Effector memory CD4-positive, alpha-beta T cell (primary cell): ENCODE measurements around the gene MAB21L4.
A peak's percentile ranks its signal among the peaks of the same experiment; 100 is the strongest.

ENCODE experiments used
- DNase-seq, 3 donors: peaks; one replicate each; pipeline ENCODE4 v3.0.0-alpha.2; 2020
- H3K27ac ChIP-seq: 2 replicates; pipeline ENCODE4 v1.7.0; 2013; ENCODE audit warnings: mild to moderate bottlenecking, low read length, moderate library complexity; ENCODE audit not compliant: insufficient read depth, poor library complexity, severe bottlenecking
- H3K27me3 ChIP-seq: replicated peaks from 2 replicates; pipeline ENCODE4 v1.7.0; 2013; ENCODE audit warnings: mild to moderate bottlenecking, low read length; ENCODE audit not compliant: insufficient read depth, control insufficient read depth, poor library complexity, severe bottlenecking
- H3K36me3 ChIP-seq: 2 replicates; pipeline ENCODE4 v1.7.0; 2013; ENCODE audit warnings: mild to moderate bottlenecking, low read length, moderate library complexity; ENCODE audit not compliant: control insufficient read depth, insufficient read depth
- H3K4me1 ChIP-seq: 2 replicates; pipeline ENCODE4 v1.7.0; 2013; ENCODE audit warnings: low read length, mild to moderate bottlenecking; ENCODE audit not compliant: control insufficient read depth, insufficient read depth, poor library complexity, severe bottlenecking
- H3K4me3 ChIP-seq: 2 replicates; pipeline ENCODE4 v1.7.0; 2013; ENCODE audit warnings: low read length, low read depth, mild to moderate bottlenecking; ENCODE audit not compliant: insufficient read depth, poor library complexity, severe bottlenecking
- H3K9me3 ChIP-seq: 2 replicates; pipeline ENCODE4 v1.7.0; 2013; ENCODE audit warnings: mild to moderate bottlenecking, low read length, moderate library complexity; ENCODE audit not compliant: control insufficient read depth

Gene MAB21L4

DNA sequence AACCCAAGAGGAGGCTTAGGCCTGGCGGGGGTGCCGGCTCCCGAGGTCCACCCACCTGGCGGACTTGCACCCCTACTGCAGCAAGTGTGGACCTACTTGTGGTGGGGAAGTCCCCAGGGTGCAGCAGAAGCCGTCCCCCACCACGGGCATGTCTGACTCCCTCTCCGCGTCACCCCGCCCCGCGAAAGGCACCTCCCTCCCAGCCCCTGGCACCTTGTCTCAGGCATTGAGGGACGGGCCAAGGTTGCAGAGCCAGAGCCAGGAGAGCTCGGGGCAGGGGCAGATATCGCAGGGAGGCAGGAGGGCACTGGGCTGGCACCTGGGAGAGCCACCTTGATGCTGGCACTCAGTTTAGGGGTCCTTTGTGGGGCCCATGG, 29.2 kb upstream of the MAB21L4 start:
- Histone ChIP-seq H3K4me1 (no peaks in the 10 kb centered on the region), H3K27ac (no peak overlapping the region), H3K9me3 (no peaks in the 10 kb centered on the region), H3K36me3 (no peaks in the 10 kb centered on the region), H3K4me3 (no peak overlapping the region), H3K27me3 (no peaks in the 10 kb centered on the region)
- peak in 1 of 3 donors; percentile 12 for DNase-seq

DNA sequence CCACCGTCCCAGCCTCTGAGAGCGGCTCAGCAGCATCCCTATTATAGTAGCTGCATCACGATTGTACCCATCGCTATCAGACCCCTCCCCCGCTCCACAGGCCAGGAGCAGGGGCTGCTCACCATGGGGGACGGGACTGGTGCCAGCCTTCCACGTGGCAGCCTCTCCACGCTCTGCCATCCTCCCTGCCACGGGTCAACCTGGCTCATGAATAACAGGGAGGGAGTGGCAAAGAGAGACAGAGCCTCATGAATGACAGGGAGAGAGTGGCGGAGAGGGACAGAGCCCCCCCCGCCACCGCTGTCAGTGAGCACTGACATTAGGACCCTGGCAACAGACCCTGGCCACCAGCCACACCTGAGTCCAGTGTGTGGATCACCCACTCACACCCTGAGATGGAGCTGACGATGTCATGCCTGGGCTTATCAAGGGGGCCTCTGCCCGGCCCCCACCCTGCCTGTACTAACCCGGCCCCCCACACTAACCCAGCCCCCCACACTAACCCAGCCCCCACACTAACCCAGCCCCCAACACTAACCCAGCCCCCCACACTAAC, 27.1 kb upstream of the MAB21L4 start:
- no peaks in the 10 kb centered on the region for H3K36me3 ChIP-seq
- no peaks in the 10 kb centered on the region for H3K4me1 ChIP-seq
- no peak overlapping the region for H3K4me3 ChIP-seq
- no peaks in the 10 kb centered on the region for H3K9me3 ChIP-seq
- DNase-seq, result no peak
- no peaks in the 10 kb centered on the region for H3K27me3 ChIP-seq
- H3K27ac ChIP-seq, result no peak overlapping the region

DNA sequence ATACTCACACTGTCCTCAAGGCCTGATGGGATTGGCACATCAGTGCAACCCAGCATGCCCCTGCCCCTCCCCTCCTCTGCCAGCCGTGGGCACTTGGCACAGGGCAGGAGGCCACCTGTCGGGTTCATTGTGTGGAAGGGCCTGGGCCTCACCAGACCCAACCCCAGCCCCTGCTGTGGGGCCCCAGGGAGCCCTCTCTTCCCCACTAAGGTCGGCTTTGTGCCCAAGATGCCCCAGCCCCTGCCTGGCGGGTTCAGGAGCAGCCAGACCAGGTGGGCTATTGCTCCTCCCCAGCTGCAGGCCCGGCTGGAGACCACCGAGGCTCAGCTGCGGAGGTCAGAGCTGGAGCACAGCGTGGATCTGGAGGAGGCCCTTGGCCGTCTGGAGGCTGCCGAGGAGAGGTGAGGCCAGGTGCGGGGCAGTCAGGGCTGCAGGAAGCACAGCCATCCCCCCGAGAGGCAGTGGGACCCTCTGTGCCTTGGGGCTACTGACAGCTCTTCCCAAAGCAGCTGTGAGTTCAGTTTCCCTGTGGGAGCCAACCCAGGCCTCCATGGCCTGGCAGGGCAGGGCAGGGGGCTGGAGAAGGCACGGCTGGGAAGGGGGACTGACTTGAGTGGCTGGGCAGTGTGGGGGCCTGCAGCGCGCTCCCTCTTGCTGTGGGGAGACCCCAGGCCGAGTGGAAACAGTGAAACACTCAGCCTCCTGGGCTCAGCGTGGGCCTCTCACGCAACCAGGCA, 26.5 kb upstream of the MAB21L4 start:
- Histone ChIP-seq H3K27me3 (no peaks in the 10 kb centered on the region), H3K27ac (no peak overlapping the region), H3K4me1 (no peaks in the 10 kb centered on the region), H3K9me3 (no peaks in the 10 kb centered on the region), H3K36me3 (no peaks in the 10 kb centered on the region), H3K4me3 (no peak overlapping the region)
- no peak for DNase-seq

DNA sequence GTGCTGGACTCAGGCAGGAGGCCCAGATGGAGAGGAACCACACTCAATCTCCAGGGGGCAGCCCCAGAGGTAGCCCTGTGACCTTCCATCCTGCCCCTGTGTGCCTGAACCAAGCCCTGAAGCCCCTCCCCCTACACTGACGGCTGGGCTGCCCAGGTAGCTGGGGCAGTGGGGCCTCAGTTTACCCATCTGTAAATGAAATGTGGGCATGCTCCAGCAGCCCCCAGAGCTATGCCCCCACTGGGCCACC, 26.0 kb upstream of the MAB21L4 start:
- DNase-seq, result no peak
- no peak overlapping the region for H3K4me3 ChIP-seq
- no peaks in the 10 kb centered on the region for H3K27me3 ChIP-seq
- no peaks in the 10 kb centered on the region for H3K36me3 ChIP-seq
- H3K9me3 ChIP-seq, result no peaks in the 10 kb centered on the region
- no peak overlapping the region for H3K27ac ChIP-seq
- H3K4me1 ChIP-seq, result no peaks in the 10 kb centered on the region

DNA sequence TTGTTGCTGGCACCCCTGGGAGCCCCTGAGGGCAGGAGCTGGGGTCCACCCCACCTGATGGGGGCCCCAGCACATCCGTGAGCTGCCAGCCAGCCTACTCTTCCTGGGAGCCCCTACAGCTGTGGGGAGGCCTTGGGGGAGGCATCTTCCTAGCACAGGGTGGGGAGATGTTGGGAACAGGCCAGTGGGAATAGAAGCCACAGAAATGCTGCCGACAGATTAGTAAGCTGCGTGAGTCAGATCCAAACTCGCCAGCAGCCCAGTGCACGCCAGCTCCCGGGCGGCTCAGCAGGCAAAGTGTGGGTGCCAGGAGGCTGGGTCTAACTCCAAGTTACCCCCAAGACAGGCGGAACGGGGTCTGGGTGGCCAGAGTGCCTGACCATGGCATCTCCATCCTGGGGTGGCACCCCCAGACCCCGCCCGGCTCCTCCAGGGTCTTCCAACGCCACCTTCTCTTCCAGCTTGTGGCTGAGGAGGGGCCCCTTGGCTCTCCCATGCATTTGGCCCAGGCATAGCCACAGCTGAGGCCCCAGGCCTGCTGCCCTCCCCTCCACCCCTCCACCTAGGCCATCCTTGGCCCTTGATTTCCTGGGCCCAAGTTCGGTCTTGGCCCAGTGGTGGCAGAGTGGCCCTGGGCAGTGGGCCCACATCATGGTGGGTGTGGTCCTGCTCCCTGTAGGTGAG, 25.5 kb upstream of the MAB21L4 start:
- Histone ChIP-seq H3K36me3 (no peaks in the 10 kb centered on the region), H3K27ac (no peak overlapping the region), H3K9me3 (no peaks in the 10 kb centered on the region), H3K27me3 (no peaks in the 10 kb centered on the region), H3K4me1 (no peaks in the 10 kb centered on the region), H3K4me3 (no peak overlapping the region)
- no peak for DNase-seq

DNA sequence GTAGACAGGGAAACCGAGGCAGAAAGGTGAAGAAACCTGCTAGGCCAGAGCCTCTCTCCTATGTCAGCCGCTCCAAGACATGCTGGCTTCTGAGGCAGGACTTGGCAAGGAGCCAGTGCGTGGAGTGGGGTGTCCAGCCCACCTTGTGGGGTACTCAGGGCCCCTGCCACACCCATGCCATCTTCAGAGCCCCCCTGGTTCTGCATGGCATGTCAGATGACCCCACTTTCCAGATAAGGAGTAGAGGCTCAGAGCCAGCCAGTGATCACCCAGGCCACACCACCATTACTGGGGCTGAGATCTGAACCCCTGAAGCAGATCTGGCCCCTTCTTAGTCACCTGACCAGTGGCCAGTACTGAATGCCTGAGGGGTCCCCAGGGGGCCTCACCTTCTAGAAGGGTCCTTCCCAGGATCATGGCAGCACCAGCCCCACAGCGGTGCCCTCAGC, 24.9 kb upstream of the MAB21L4 start:
- Histone ChIP-seq H3K4me3 (no peak overlapping the region), H3K36me3 (no peaks in the 10 kb centered on the region), H3K27me3 (peaks cover 3% of the 10 kb centered on the region), H3K9me3 (no peaks in the 10 kb centered on the region), H3K27ac (no peak overlapping the region), H3K4me1 (peaks cover 2% of the 10 kb centered on the region)
- DNase-seq, result no peak

DNA sequence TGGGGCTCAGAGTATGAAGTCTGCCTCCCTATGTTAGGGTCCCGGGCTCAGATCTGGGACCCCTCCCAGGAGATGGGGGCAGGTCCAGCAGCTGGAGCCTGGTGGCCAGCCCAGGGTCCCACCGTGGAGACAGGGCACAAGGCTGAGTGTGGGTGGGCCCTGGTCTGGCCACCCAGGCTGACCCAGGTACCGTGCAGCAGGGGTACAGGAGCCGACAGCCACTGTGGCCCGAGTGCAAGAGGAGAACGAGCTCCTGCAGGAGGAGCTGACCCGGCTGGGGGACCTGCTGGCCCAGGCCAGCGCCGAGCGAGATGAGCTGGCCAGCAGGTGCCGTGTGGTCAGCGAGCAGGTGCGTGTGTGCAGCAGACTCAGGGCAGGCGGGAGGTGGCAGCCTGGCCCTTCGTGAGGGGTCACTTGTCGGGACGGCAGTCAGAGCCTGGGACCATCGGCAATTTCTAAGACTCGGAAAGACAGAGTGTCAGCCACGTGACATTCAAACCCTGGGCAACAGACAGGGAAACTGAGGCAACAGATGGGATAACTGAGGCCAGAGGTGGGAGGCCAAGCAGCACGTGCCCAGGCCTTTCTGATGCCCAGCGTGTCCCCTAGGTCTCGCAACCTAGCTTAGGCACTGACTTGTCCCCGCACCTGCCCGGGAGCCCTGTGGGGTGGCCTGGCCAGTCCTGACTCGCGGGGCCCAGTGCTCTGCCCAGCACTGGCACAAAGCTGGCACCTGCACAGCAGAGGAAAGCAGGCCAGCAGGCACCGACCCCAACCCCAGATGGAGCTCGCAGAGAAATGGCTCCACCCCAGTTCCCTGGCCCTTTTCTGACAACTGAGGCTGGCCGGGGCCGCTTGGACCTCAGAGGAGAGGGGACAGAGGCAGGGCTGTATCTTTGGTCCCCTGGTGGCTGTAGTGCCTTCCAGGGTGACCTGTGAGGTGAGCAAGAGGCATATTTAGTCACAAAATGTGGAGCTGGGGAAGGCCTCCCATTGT, 24.1 kb upstream of the MAB21L4 start:
- Histone ChIP-seq H3K27ac (no peak overlapping the region), H3K4me3 (no peak overlapping the region)
- DNase-seq, result no peak

DNA sequence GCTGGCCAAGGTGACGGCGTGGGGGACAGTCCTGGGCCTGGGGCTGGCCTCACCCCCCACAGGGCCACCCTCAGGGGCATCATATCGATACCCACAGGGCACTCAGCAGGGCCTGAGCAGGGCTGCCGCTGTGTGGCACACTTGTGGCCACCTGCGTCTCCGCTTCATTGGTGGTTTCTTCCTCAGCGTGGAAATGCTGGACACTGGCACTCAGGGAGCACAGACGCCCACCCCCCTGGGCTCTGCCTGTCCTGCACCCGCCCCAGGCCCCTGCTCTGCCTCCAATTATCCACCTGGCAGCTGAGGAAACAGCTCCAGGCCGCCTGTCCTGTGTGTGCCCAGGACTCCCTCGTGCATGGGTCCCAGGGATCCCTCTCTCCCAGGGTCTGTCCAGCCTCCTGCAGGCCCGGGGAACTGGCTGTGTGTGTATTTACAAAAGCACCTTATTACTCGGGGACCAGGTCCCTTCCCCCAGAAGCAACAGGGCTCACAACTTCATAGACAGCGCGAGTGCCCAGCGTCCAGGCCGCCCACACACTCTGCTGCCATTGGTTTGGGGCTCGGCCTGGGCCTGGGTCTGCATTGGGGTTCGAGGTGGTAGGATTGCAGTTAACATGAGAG, 23.3 kb upstream of the MAB21L4 start:
- H3K9me3 ChIP-seq, result no peaks in the 10 kb centered on the region
- peaks cover 17% of the 10 kb centered on the region for H3K27me3 ChIP-seq
- peaks cover 7% of the 10 kb centered on the region for H3K4me1 ChIP-seq
- no peak overlapping the region for H3K4me3 ChIP-seq
- no peak overlapping the region for H3K27ac ChIP-seq
- no peak for DNase-seq
- H3K36me3 ChIP-seq, result no peaks in the 10 kb centered on the region

More for the DNA sequence above, 24.1 kb upstream of the MAB21L4 start:
- Histone ChIP-seq H3K27me3 (peaks cover 9% of the 10 kb centered on the region), H3K36me3 (no peaks in the 10 kb centered on the region), H3K4me1 (peaks cover 2% of the 10 kb centered on the region), H3K9me3 (no peaks in the 10 kb centered on the region)

DNA sequence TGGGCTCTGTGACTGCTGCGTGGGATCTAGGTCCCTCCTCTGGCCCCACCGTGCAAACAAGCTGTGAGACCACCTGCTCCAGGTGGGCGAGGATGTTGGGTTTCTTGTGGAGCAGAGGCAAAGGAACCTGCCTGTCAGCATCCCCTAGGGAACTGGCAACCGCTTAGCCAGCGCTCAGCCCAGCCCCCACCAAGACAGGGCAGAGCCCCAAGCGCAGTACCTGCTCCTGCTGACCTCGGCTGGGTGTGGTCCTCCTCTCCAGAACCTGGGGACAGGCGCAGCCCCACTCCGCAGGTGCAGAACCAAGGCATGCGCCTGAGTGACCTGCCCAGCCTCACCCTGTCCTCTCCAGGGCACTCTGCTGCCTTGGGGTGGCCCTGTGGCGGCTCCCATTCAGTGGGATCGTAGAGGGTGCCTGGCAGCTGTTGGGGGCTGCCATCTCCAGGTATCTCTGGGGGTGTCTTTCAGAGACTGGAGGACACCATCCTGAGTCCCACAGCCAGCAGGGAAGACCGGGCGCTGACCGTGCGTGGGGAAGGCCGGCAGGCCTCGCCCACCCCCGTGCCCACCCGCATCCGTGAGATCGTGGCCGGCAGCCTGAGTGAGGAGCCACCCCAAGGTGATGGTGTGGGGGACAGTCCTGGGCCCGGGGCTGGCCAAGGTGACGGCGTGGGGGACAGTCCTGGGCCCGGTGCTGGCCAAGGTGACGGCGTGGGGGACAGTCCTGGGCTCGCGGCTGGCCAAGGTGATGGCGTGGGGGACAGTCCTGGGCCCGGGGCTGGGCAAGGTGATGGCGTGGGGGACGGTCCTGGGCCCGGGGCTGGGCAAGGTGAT, 22.5 kb upstream of the MAB21L4 start:
- Histone ChIP-seq H3K36me3 (no peaks in the 10 kb centered on the region), H3K4me1 (peaks cover 8% of the 10 kb centered on the region), H3K27ac (no peak overlapping the region), H3K9me3 (no peaks in the 10 kb centered on the region), H3K27me3 (peaks cover 20% of the 10 kb centered on the region), H3K4me3 (no peak overlapping the region)
- DNase-seq, result no peak
